LoVo (cell line): ENCODE measurements around the gene LSM11.
"Not testable (repeated sequence)": the region's sequence is repeated elsewhere in the genome, so short reads cannot be mapped to it uniquely, and the experiment has no call there.

Experiments
- DNase-seq: peaks from one replicate; pipeline ENCODE4 v3.0.0-alpha.2; 2016; ENCODE audit warnings: low spot score

Gene LSM11

GRCh38 chr5:157743163-157744050, at the start of gene LSM11:
Gene LSM11 (plus strand): TSS chr5:157743712. CDS start chr5:157743751, 39 bp downstream.
- peak; percentile 92 for DNase-seq

- DNase-seq: not testable (repeated sequence)
Observed at GRCh38 chr5:157693816-157694215, 49.7 kb upstream of the LSM11 start.

GRCh38 chr5:157696154-157696553, 47.4 kb upstream of the LSM11 start:
- not testable (repeated sequence) for DNase-seq

- not testable (repeated sequence) for DNase-seq
Observed at GRCh38 chr5:157698674-157699073, 44.8 kb upstream of the LSM11 start.

- no peak for DNase-seq
Observed at GRCh38 chr5:157703736-157704135, 39.8 kb upstream of the LSM11 start.

- no peak for DNase-seq
Observed at GRCh38 chr5:157708866-157709265, 34.6 kb upstream of the LSM11 start.

GRCh38 chr5:157709346-157709745, 34.2 kb upstream of the LSM11 start:
- no peak for DNase-seq

- no peak for DNase-seq
Observed at GRCh38 chr5:157710431-157710830, 33.1 kb upstream of the LSM11 start.

- no peak for DNase-seq
Observed at GRCh38 chr5:157710882-157711281, 32.6 kb upstream of the LSM11 start.

- no peak for DNase-seq
Observed at GRCh38 chr5:157713830-157714595, 29.5 kb upstream of the LSM11 start.

GRCh38 chr5:157714596-157714864, 29.0 kb upstream of the LSM11 start:
- DNase-seq: no peak

- DNase-seq: peak; percentile 33
Observed at GRCh38 chr5:157718519-157718918, 25.0 kb upstream of the LSM11 start.

GRCh38 chr5:157719245-157719644, 24.3 kb upstream of the LSM11 start:
- DNase-seq: no peak

- no peak for DNase-seq
Observed at GRCh38 chr5:157721159-157721558, 22.4 kb upstream of the LSM11 start.

GRCh38 chr5:157722895-157723294, 20.6 kb upstream of the LSM11 start:
- DNase-seq: not testable (repeated sequence)

GRCh38 chr5:157726607-157727006, 16.9 kb upstream of the LSM11 start:
- DNase-seq: not testable (repeated sequence)

- not testable (repeated sequence) for DNase-seq
Observed at GRCh38 chr5:157727858-157728257, 15.7 kb upstream of the LSM11 start.

GRCh38 chr5:157729858-157730257, 13.7 kb upstream of the LSM11 start:
- no peak for DNase-seq

- DNase-seq: no peak
Observed at GRCh38 chr5:157730900-157731271, 12.6 kb upstream of the LSM11 start.

- peak; percentile 97 for DNase-seq
Observed at GRCh38 chr5:157731272-157732129, 12.0 kb upstream of the LSM11 start, which contains the start of gene THG1L. Gene THG1L (plus strand): TSS chr5:157731420. CDS start chr5:157731441, 21 bp downstream.

GRCh38 chr5:157732130-157732514, 11.4 kb upstream of the LSM11 start:
- DNase-seq: no peak

GRCh38 chr5:157732596-157733262, 10.8 kb upstream of the LSM11 start:
- no peak for DNase-seq
